OCI-LY3 (cell line): ENCODE results near the gene FMOD.
A peak's percentile ranks its signal among the peaks of the same experiment; 100 is the strongest.

ENCODE experiments used
- H2AFZ ChIP-seq: fragments of 200-600, 300-600 bp; shearing (Covaris generic); 2 replicates; pipeline ENCODE4 v1.6.0; 2014; ENCODE audit warnings: antibody characterized with exemption, low read depth, low read length
- H3K27ac ChIP-seq: fragments of 200-600, 300-600 bp; sonication (generic); 2 replicates; pipeline ENCODE4 v1.5.1; 2014; ENCODE audit warnings: mild to moderate bottlenecking, low read length, moderate library complexity, mixed read lengths
- H3K27me3 ChIP-seq: fragments of 200-600, 300-600 bp; sonication (generic); 2 replicates; pipeline ENCODE4 v1.6.1; 2014; ENCODE audit warnings: low read depth, low read length, mixed read lengths
- H3K36me3 ChIP-seq: fragments of 200-600, 300-600 bp; sonication (generic); replicated peaks from 2 replicates; pipeline ENCODE3; 2014; ENCODE audit warnings: low read depth, low read length, mixed read lengths
- H3K4me1 ChIP-seq: fragments of 300-600, 200-600 bp; sonication (generic); 2 replicates; pipeline ENCODE4 v1.6.1; 2014; ENCODE audit warnings: low read length, mixed read lengths
- H3K4me2 ChIP-seq: fragments of 200-600, 300-600 bp; sonication (generic); 2 replicates; pipeline ENCODE4 v1.6.1; 2014; ENCODE audit warnings: low read length, mixed read lengths
- H3K4me3 ChIP-seq: fragments of 300-600, 200-600 bp; sonication (generic); 2 replicates; pipeline ENCODE4 v1.5.1; 2014; ENCODE audit warnings: antibody characterized with exemption, mild to moderate bottlenecking, low read length, moderate library complexity
- H3K79me2 ChIP-seq: fragments of 300-600, 200-600 bp; shearing (Covaris generic); 2 replicates; pipeline ENCODE4 v1.6.1; 2014; ENCODE audit warnings: mild to moderate bottlenecking, low read length, mixed read lengths
- H3K9ac ChIP-seq: fragments of 300-600, 200-600 bp; shearing (Covaris generic); 2 replicates; pipeline ENCODE4 v1.6.0; 2014; ENCODE audit warnings: mild to moderate bottlenecking, low read length, moderate library complexity
- H3K9me3 ChIP-seq: fragments of 200-600, 300-600 bp; shearing (Covaris generic); 2 replicates; pipeline ENCODE4 v1.6.1; 2014; ENCODE audit warnings: low read length, mixed read lengths; ENCODE audit not compliant: insufficient read depth
- H4K20me1 ChIP-seq: fragments of 200-600, 300-600 bp; sonication (generic); 2 replicates; pipeline ENCODE4 v1.6.1; 2016; ENCODE audit warnings: low read length, mixed read lengths; ENCODE audit not compliant: insufficient read depth
- EZH2phosphoT487 ChIP-seq: fragments of 200-600 bp; shearing (Covaris generic); IDR thresholded peaks from 2 replicates; pipeline ENCODE4 v1.6.1; 2018; ENCODE audit warnings: antibody characterized with exemption, mixed run types, low read depth
- TF ChIP-seq, protein P1 (sequence below): fragments of 200-600, 300-600 bp; sonication (generic); IDR thresholded peaks from 2 replicates; pipeline ENCODE4 v1.5.1; 2014; ENCODE audit warnings: antibody characterized with exemption, low read length, low read depth

Gene FMOD

DNA sequence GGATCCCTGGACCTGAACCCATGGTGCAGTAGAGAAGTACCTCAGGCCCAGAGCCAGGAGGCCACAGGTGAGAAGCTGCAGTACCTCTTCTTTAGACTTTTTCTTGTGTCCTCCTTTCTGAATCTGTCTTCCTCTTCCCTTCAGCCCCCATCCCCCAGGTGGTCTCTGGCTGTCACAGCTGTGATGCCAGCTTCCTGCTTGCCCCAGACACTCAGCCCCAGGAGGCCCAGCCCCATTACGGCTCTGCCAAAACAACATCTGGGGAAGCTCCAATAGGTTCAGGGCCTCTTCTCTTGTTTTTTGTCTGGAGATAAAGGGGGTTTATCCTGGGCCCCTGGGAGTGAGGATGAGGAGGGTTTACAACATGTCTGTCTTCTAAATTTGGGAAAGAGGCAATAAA is 55.1 kb downstream of the FMOD start:
- no peak for TF ChIP-seq EZH2phosphoT487
- TF ChIP-seq, protein P1, sequence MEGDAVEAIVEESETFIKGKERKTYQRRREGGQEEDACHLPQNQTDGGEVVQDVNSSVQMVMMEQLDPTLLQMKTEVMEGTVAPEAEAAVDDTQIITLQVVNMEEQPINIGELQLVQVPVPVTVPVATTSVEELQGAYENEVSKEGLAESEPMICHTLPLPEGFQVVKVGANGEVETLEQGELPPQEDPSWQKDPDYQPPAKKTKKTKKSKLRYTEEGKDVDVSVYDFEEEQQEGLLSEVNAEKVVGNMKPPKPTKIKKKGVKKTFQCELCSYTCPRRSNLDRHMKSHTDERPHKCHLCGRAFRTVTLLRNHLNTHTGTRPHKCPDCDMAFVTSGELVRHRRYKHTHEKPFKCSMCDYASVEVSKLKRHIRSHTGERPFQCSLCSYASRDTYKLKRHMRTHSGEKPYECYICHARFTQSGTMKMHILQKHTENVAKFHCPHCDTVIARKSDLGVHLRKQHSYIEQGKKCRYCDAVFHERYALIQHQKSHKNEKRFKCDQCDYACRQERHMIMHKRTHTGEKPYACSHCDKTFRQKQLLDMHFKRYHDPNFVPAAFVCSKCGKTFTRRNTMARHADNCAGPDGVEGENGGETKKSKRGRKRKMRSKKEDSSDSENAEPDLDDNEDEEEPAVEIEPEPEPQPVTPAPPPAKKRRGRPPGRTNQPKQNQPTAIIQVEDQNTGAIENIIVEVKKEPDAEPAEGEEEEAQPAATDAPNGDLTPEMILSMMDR: no peak
- Histone ChIP-seq H3K9me3 (no peaks in the 10 kb centered on the region), H2AFZ (no peak overlapping the region), H3K36me3 (no peaks in the 10 kb centered on the region), H3K79me2 (no peaks in the 10 kb centered on the region), H3K4me2 (no peak overlapping the region), H4K20me1 (no peaks in the 10 kb centered on the region), H3K27me3 (no peaks in the 10 kb centered on the region), H3K9ac (no peak overlapping the region), H3K4me1 (peaks cover 57% of the 10 kb centered on the region), H3K4me3 (no peak overlapping the region), H3K27ac (no peak overlapping the region)

DNA sequence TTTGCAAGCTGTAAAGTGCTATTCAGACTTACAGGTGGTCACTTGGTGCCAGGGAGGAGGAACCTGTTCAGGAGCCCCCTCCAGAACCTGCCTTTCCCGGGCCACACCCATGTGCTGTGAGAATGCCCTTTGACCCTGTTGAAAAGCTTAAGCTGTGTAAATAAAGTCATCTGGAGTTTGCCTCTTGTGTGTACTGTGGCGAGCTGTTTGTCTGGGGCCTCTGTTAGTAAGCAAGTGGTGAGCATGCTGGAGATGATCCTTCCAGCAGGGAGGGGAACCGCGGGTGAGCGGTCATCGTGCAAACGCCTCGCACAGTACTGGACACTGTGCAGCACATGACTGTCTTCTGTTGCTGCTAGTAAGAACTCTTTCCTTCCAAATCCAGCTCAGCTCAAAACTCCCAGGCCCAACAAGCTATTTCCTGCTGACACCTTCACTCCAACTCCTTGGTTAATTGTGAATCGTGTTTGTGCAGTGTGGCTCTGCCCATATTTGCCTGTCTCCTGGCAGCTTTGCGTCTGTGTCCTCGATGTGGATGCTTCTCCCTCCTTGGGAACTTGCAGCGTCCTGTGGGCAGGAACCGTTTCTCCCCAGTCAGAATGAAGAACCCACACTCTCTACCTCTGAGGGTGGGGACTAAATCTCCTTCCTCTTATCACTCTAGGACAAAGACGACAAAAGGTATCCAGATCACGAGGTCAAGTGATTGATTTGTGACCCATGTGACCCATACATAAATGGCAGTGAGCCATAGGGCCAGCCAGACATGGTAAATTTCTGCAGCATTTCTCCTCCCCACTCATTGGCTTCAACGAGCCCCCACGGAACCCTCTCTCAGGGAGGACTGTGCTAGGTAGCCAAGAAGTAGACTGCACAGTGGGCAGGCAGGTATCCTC is 59.5 kb downstream of the FMOD start:
- Histone ChIP-seq H3K4me2 (peak overlapping the region; percentile 93), H2AFZ (peak overlapping the region; percentile 57; the same call in 1 of the 2 replicates), H3K4me3 (peak overlapping the region; percentile 76)

More for the DNA sequence above, 59.5 kb downstream of the FMOD start:
- no peaks in the 10 kb centered on the region for H3K36me3 ChIP-seq
- H3K27me3 ChIP-seq: no peaks in the 10 kb centered on the region
- no peaks in the 10 kb centered on the region for H3K79me2 ChIP-seq
- no peaks in the 10 kb centered on the region for H4K20me1 ChIP-seq
- H3K4me1 ChIP-seq: peaks cover 59% of the 10 kb centered on the region
- H3K27ac ChIP-seq: peak overlapping the region; percentile 98
- peak overlapping the region; percentile 97 for H3K9ac ChIP-seq
- no peaks in the 10 kb centered on the region for H3K9me3 ChIP-seq
- TF ChIP-seq, protein P1: no peak
